Adrenal gland (tissue), 12 donors: ENCODE results near the gene IL1RL2. TPM values are rescaled to one million over a fixed set of nuclear protein-coding genes. Genes with fewer than 3 reads are reported as not detected.
A peak's percentile ranks its signal among the peaks of the same experiment; 100 is the strongest.

ENCODE experiments used
- DNase-seq, 7 donors: peaks; one replicate each; pipeline ENCODE4 v3.0.0-alpha.2; 2019 to 2020
- H3K27ac ChIP-seq, 5 donors: fragments of 200-600 bp; sonication (generic) in 4 of 5; 1 replicate in 3 of 5; 2 replicates in 2 of 5; pipeline versions ENCODE4 v1.5.1 to v1.8.0; 2016 to 2020; ENCODE audit warnings: mild to moderate bottlenecking in 1 of 5
- H3K27me3 ChIP-seq: fragments of 200-600 bp; 2 replicates; pipeline ENCODE4 v1.8.0; 2021
- H3K36me3 ChIP-seq, 2 donors: fragments of 200-600 bp; replicated peaks in 1 of 2; 1 replicate in 1 of 2; 2 replicates in 1 of 2; pipeline versions ENCODE4 v1.5.1 to v1.8.0; 2018 to 2022
- H3K4me1 ChIP-seq, 2 donors: fragments of 200-600 bp; replicated peaks in 1 of 2; 1 replicate in 1 of 2; 2 replicates in 1 of 2; pipeline versions ENCODE4 v1.5.1 to v1.8.0; 2018 to 2021
- H3K4me3 ChIP-seq, 4 donors: fragments of 200-600 bp; sonication (generic) in 3 of 4; one replicate each; pipeline ENCODE4 v1.5.1; 2016 to 2018
- H3K9me3 ChIP-seq, 3 donors: fragments of 200-600 bp; sonication (generic) in 1 of 3; replicated peaks in 1 of 3; 1 replicate in 2 of 3; 2 replicates in 1 of 3; pipeline versions ENCODE4 v1.5.1 to v1.8.0; 2016 to 2021
- CTCF ChIP-seq, 6 experiments: fragments of 450-650 bp in 4 of 6; fragments of 200-600 bp in 2 of 6; sonication (generic) in 1 of 6; IDR thresholded peaks; 1 replicate in 5 of 6; 2 replicates in 1 of 6; pipeline versions ENCODE4 v1.5.1 to v1.8.0; 2016 to 2021; ENCODE audit warnings: antibody characterized with exemption in 6 of 6, mild to moderate bottlenecking in 2 of 6, moderate library complexity in 1 of 6
- POLR2A ChIP-seq, 2 donors: fragments of 450-650 bp; IDR thresholded peaks; one replicate each; pipeline ENCODE4 v1.6.1; 2017; ENCODE audit warnings: antibody characterized with exemption in 2 of 2, mild to moderate bottlenecking in 2 of 2, moderate library complexity in 1 of 2
- WGBS, 4 donors: extraction: QIAGEN DNeasy Blood & Tissue Kit in 2 of 4; methylation state at CpG; one replicate each; pipeline versions ENCODE4 v1.1.5 to v1.1.7; 2013 to 2017; 5-methylcytosine and 5-hydroxymethylcytosine counted together
- intact Hi-C, 2 donors: fragments of 100-400 bp; cut with DNase I; formaldehyde crosslinking; loops; one replicate each; pipeline versions ENCODE4 v1.14.1 to v1.15.0; 2022 to 2023
- polyA plus RNA-seq, 3 donors: library from polyadenylated mRNA; stranded (reverse); fragments of 200-250 nt in 2 of 3; fragments of 350-450 nt in 1 of 3; fragmentation: Illumina TruSeq in 1 of 3; extraction: RNeasy Lipid Tissue Mini Kit (QIAGEN cat#74804) in 1 of 3; gene quantifications; one replicate each; pipeline ENCODE4 v1.2.3, GENCODE V29; 2013 to 2014
- total RNA-seq, 9 donors: library from RNA; depleted of rRNA in 4 of 9; stranded (reverse); fragments of >200 nt in 4 of 9; fragments of 120-200 nt in 1 of 9; fragmentation: NEBNext Ultra II Directional in 1 of 9; extraction: Animal tissue kit (Norgen Biotek cat#: 25700) in 1 of 9; gene quantifications; one replicate each; pipeline versions ENCODE4 v1.1.0 to v1.2.4, GENCODE V29; 2013 to 2023
- donor health status: healthy with polysubstance abuse.
- donor health status: Bipolar disorder and iron deficiency.
- donor health status: DM: yes; HTN: yes; CAD: no.
- donor health status: DM: no; HTN: no; CAD: no.
- donor health status: DM: no; HTN: no; CAD: no.
- donor health status: DM: yes; HTN: yes; CAD: no.

Gene IL1RL2
- total and polyA plus RNA-seq, 12 donors, result 0.22 to 4.6 (median 1.7) TPM

GRCh38 chr2:102140377-102140776, 46.4 kb upstream of the IL1RL2 start:
- DNase-seq, result no peak
- Histone ChIP-seq H3K9me3 (no peaks in the 10 kb centered on the region), H3K36me3 (no peaks in the 10 kb centered on the region), H3K4me1 (peaks cover 7 to 12% of the 10 kb centered on the region in 2 donors), H3K4me3 (no peak overlapping the region), H3K27me3 (no peaks in the 10 kb centered on the region), H3K27ac (peak overlapping the region in 2 of 5 donors; percentile 95 to 98)
- WGBS, 4 donors, result 93 to 100% (median 96%) methylated on average over 2 of the region's 2 CpGs
- intact Hi-C loops, result loop anchor here (10.0 kb wide), 1 partner anchor 116 kb away; no protein-coding TSS in a partner anchor
- TF ChIP-seq POLR2A (IDR thresholded peaks at IDR 0.05), result no peak
- TF ChIP-seq CTCF (IDR thresholded peaks at IDR 0.05), result no peak

- H3K27me3 ChIP-seq, result no peaks in the 10 kb centered on the region
- peak in 4 of 7 donors; percentile 31 to 64 (median 38) for DNase-seq
- H3K4me1 ChIP-seq, result peaks cover 7 to 12% of the 10 kb centered on the region in 2 donors
- peak overlapping the region in 4 of 5 donors; percentile 93 to 98 (median 94) for H3K27ac ChIP-seq
- WGBS, 4 donors, result 54 to 63% (median 59%) methylated on average over 15 of the region's 15 CpGs
- H3K9me3 ChIP-seq, result peaks cover 0 to 6% (median 0%) of the 10 kb centered on the region in 3 donors
- no peaks in the 10 kb centered on the region for H3K36me3 ChIP-seq
- TF ChIP-seq CTCF (IDR thresholded peaks at IDR 0.05) (no peak), POLR2A (IDR thresholded peaks at IDR 0.05) (peak in 1 of 2 donors; percentile 19)
- H3K4me3 ChIP-seq, result peak overlapping the region in 1 of 4 donors; percentile 88
- intact Hi-C loops, result loop anchor here (10.0 kb wide), 1 partner anchor 116 kb away; no protein-coding TSS in a partner anchor
Measured at GRCh38 chr2:102141011-102141943, 45.5 kb upstream of the IL1RL2 start.

- H3K27ac ChIP-seq, result peak within 1 kb of the TSS; percentile 79 to 98 (median 93)
- no peaks in the 10 kb centered on the region for H3K27me3 ChIP-seq
- WGBS, 4 donors, result 5 to 24% (median 9%) methylated on average over 15 to 65 of the region's 65 CpGs
- TF ChIP-seq CTCF (IDR thresholded peaks at IDR 0.05) (no peak), POLR2A (IDR thresholded peaks at IDR 0.05) (peak; percentile 58 to 91)
- DNase-seq, result peak; percentile 79 to 89 (median 84)
- H3K9me3 ChIP-seq, result peaks cover 0 to 6% (median 0%) of the 10 kb centered on the region in 3 donors
- peaks cover 7 to 12% of the 10 kb centered on the region in 2 donors for H3K4me1 ChIP-seq
- H3K36me3 ChIP-seq, result no peaks in the 10 kb centered on the region
- intact Hi-C loops, result loop anchor here (10.0 kb wide), 1 partner anchor 117 kb away; no protein-coding TSS in a partner anchor
- peak within 1 kb of the TSS; percentile 26 to 88 (median 76) for H3K4me3 ChIP-seq
Measured at GRCh38 chr2:102141970-102142828, 44.6 kb upstream of the IL1RL2 start, which contains the start of gene IL1R1. TSS of gene IL1R1 (plus strand) at chr2:102142746. CDS start at chr2:102157725, 14,979 bp downstream.
